ENCODE results near the gene PAPOLA.

GRCh38 chr14:96455588-96455987 lies 46.6 kb upstream of the PAPOLA start:
- TF ChIP-seq CTCF (IDR thresholded peaks at IDR 0.05 in 2 of 3, conservative IDR thresholded peaks at IDR 0.05 in 1 of 3; ENCODE audit: insufficient read depth in 2 of 3, low read depth in 1 of 3, low read length in 3 of 3), result no peak
- no peak for TF ChIP-seq HDAC2 (IDR thresholded peaks at IDR 0.05)
- TF ChIP-seq CREB1 (IDR thresholded peaks at IDR 0.05), result no peak
- no peak for TF ChIP-seq CREB1 (CRISPR knock-in tag; IDR thresholded peaks at IDR 0.05)
- no peak for TF ChIP-seq HNRNPUL1 (IDR thresholded peaks at IDR 0.05; ENCODE audit: low read length)
- TF ChIP-seq HMGXB4 (CRISPR knock-in tag; IDR thresholded peaks at IDR 0.05), result no peak
- no peak for TF ChIP-seq NCOR1 (IDR thresholded peaks at IDR 0.05)
- no peak for TF ChIP-seq ZNF280A (IDR thresholded peaks at IDR 0.05; ENCODE audit: low read depth, partially characterized antibody)
- no peak for TF ChIP-seq BRD9 (IDR thresholded peaks at IDR 0.05; ENCODE audit: low read depth, partially characterized antibody)
- TF ChIP-seq, protein P1, sequence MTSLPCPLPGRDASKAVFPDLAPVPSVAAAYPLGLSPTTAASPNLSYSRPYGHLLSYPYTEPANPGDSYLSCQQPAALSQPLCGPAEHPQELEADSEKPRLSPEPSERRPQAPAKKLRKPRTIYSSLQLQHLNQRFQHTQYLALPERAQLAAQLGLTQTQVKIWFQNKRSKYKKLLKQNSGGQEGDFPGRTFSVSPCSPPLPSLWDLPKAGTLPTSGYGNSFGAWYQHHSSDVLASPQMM (CRISPR knock-in tag; IDR thresholded peaks at IDR 0.05), result no peak

Measured in K562 (cell line).